Activated gamma-delta T cell (primary cell): ENCODE results near the gene VRTN.
"Not testable (repeated sequence)": the region's sequence is repeated elsewhere in the genome, so short reads cannot be mapped to it uniquely, and the experiment has no call there.

ENCODE experiments used
- DNase-seq: peaks from one replicate; lab custom pipeline; 2025; lab: John Stamatoyannopoulos, UW

Gene VRTN

GRCh38 chr14:74348735-74349463 lies 628 bp downstream of the VRTN start:
- no peak for DNase-seq

GRCh38 chr14:74349757-74350156 lies 1.5 kb downstream of the VRTN start:
- DNase-seq: no peak

GRCh38 chr14:74350211-74350927 lies 2.1 kb downstream of the VRTN start:
- DNase-seq: no peak

GRCh38 chr14:74350928-74351323 lies 2.7 kb downstream of the VRTN start:
- DNase-seq: no peak

GRCh38 chr14:74356892-74357575 lies 8.8 kb downstream of the VRTN start:
- DNase-seq: no peak

GRCh38 chr14:74357585-74357984 lies 9.3 kb downstream of the VRTN start:
- DNase-seq: no peak

- DNase-seq: no peak
These were observed 10.0 kb downstream of the VRTN start for GRCh38 chr14:74358176-74358829.

- no peak for DNase-seq
These were observed 11.9 kb downstream of the VRTN start for GRCh38 chr14:74360163-74360562.

- no peak for DNase-seq
These were observed 14.2 kb downstream of the VRTN start for GRCh38 chr14:74362361-74362915.

GRCh38 chr14:74364271-74364880 lies 16.1 kb downstream of the VRTN start:
- DNase-seq: no peak

GRCh38 chr14:74368026-74368425 lies 19.8 kb downstream of the VRTN start:
- DNase-seq: no peak

GRCh38 chr14:74368441-74368840 lies 20.2 kb downstream of the VRTN start:
- DNase-seq: no peak

GRCh38 chr14:74377976-74378690 lies 29.9 kb downstream of the VRTN start:
- no peak for DNase-seq

GRCh38 chr14:74380172-74380571 lies 31.9 kb downstream of the VRTN start:
- no peak for DNase-seq

GRCh38 chr14:74380845-74381244 lies 32.6 kb downstream of the VRTN start:
- no peak for DNase-seq

GRCh38 chr14:74381571-74381970 lies 33.3 kb downstream of the VRTN start:
- not testable (repeated sequence) for DNase-seq

GRCh38 chr14:74382231-74382630 lies 34.0 kb downstream of the VRTN start:
- DNase-seq: no peak

GRCh38 chr14:74389980-74390379 lies 41.7 kb downstream of the VRTN start:
- no peak for DNase-seq

GRCh38 chr14:74390505-74390904 lies 42.2 kb downstream of the VRTN start:
- not testable (repeated sequence) for DNase-seq

GRCh38 chr14:74391479-74391878 lies 43.2 kb downstream of the VRTN start:
- DNase-seq: no peak
